Stimulated activated CD8-positive, alpha-beta memory T cell treated with anti-CD3 and anti-CD28 coated beads, Interleukin-15, amount 100 ng/mL, for 4 hours (primary cell): ENCODE results near the gene UBE2L6.

Experiments used
- DNase-seq, 2 donors: peaks; one replicate each; pipeline ENCODE4 v3.0.0-alpha.2; 2020; ENCODE audit warnings: low read depth in 2 of 2

UBE2L6 gene

GRCh38 chr11:57530215-57530595 is 37.3 kb downstream of the UBE2L6 start:
- DNase-seq = no peak

GRCh38 chr11:57529012-57529411 is 38.5 kb downstream of the UBE2L6 start:
- DNase-seq = no peak

GRCh38 chr11:57527056-57527631 is 40.3 kb downstream of the UBE2L6 start:
- peak; percentile 17 to 46 for DNase-seq

GRCh38 chr11:57523419-57523818 is 44.1 kb downstream of the UBE2L6 start:
- no peak for DNase-seq

- no peak for DNase-seq
Observed at GRCh38 chr11:57521116-57521515, 46.4 kb downstream of the UBE2L6 start.

GRCh38 chr11:57516061-57516443 is 51.4 kb downstream of the UBE2L6 start:
- no peak for DNase-seq

- DNase-seq = peak in 1 of 2 donors; percentile 14
Observed at GRCh38 chr11:57515332-57516060, 52.0 kb downstream of the UBE2L6 start, which contains the start of gene SLC43A1. Gene SLC43A1 (minus strand): TSS chr11:57515702. CDS start chr11:57514111, 1,591 bp downstream.

- DNase-seq = peak in 1 of 2 donors; percentile 16
Observed at GRCh38 chr11:57514538-57515331, 52.7 kb downstream of the UBE2L6 start.

GRCh38 chr11:57513911-57514537 is 53.4 kb downstream of the UBE2L6 start:
- DNase-seq = peak in 1 of 2 donors; percentile 7

GRCh38 chr11:57513452-57513795 is 54.0 kb downstream of the UBE2L6 start:
- DNase-seq = no peak

- DNase-seq = no peak
Observed at GRCh38 chr11:57512646-57513451, 54.6 kb downstream of the UBE2L6 start.

- DNase-seq = no peak
Observed at GRCh38 chr11:57511741-57512430, 55.6 kb downstream of the UBE2L6 start.

GRCh38 chr11:57508341-57509170 is 58.9 kb downstream of the UBE2L6 start:
- DNase-seq = no peak

GRCh38 chr11:57506522-57506921 is 61.0 kb downstream of the UBE2L6 start:
- no peak for DNase-seq

- DNase-seq = no peak
Observed at GRCh38 chr11:57504511-57504910, 63.0 kb downstream of the UBE2L6 start.

- DNase-seq = no peak
Observed at GRCh38 chr11:57502870-57503269, 64.6 kb downstream of the UBE2L6 start.

GRCh38 chr11:57502376-57502775 is 65.1 kb downstream of the UBE2L6 start:
- DNase-seq = no peak

- no peak for DNase-seq
Observed at GRCh38 chr11:57501953-57502352, 65.5 kb downstream of the UBE2L6 start.
